HPDE6-E6E7 (cell line): Measurements from ENCODE around the gene YWHAB.
"Not testable (repeated sequence)": the region's sequence is repeated elsewhere in the genome, so short reads cannot be mapped to it uniquely, and the experiment has no call there.

Experiments used
- DNase-seq: peaks from one replicate; pipeline ENCODE4 v3.0.0; 2011; ENCODE audit warnings: missing footprints; ENCODE audit errors: extremely low spot score

The YWHAB gene

GRCh38 chr20:44866703-44867335, 18.7 kb upstream of the YWHAB start:
- no peak for DNase-seq

- no peak for DNase-seq
Observed at GRCh38 chr20:44869471-44869870, 16.0 kb upstream of the YWHAB start.

GRCh38 chr20:44882360-44882759, 3.1 kb upstream of the YWHAB start:
- not testable (repeated sequence) for DNase-seq

GRCh38 chr20:44883214-44883902, 2.1 kb upstream of the YWHAB start:
- no peak for DNase-seq

DNA sequence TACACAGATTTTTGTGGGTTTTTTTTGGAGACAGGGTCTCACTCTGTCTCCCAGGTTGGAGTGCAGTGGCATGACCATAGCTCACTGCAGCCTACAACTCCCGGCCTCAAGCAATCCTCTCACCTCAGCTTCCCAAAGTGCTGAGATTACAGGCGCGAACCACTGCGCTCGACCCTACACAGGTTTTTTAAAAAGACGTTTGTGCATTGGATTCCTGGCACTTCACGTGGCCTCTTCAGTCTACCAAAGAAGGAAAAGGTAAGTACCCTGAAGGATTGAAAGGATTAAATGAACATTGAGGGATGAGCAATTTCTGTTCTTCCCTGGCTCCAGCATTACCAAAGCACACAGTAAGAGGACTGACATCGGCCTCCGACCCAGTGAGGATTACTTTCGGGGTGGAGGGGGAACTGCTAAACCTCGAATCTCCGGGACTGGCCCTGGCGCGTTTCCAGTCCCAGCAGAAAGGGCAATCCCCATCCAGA, 556 bp upstream of the YWHAB start:
- no peak for DNase-seq

DNA sequence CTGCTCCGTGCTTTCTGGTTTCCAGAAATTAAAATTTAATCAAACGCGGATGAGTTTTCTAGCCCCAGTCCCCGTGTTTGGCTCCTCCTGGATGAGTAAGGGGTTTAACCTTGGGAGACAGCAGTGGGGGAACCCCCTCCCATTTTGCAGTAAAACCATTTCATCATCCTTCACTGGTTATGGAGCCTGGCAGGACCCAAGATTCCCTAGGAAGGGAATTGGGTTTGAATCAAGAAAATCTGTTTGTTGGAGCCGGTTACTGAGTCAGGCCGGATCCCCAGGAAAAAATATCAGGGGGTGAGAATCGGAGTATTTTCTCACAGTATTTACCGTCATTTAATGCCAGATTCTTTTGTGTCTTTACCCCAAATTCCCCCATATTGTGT, 754 bp downstream of the YWHAB start:
- no peak for DNase-seq

- DNase-seq, result no peak
Observed at GRCh38 chr20:44886828-44887227, 1.3 kb downstream of the YWHAB start.

DNA sequence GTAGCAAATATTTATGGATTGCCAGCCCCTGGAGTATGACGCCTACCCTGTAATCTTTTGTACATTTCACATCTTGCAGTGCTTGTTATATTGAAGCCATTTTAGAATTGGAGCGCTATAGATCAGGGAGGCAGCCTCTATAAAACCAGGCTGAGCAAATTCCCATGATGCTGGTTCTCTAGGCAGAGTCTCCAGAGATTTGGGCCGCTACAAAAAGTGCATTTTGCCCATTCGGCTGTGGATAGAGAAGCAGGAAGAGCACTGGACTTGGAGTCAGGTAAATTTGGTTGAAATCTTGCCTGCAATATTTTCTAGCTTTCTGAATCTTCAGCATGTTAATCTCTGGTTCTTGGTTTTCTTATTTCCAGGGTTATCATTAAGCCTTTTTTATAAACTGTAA, 2.0 kb downstream of the YWHAB start:
- DNase-seq, result no peak

GRCh38 chr20:44888226-44889103, 3.0 kb downstream of the YWHAB start:
- DNase-seq, result peak; percentile 79

GRCh38 chr20:44891826-44892225, 6.3 kb downstream of the YWHAB start:
- no peak for DNase-seq

GRCh38 chr20:44894959-44895358, 9.5 kb downstream of the YWHAB start:
- no peak for DNase-seq

DNA sequence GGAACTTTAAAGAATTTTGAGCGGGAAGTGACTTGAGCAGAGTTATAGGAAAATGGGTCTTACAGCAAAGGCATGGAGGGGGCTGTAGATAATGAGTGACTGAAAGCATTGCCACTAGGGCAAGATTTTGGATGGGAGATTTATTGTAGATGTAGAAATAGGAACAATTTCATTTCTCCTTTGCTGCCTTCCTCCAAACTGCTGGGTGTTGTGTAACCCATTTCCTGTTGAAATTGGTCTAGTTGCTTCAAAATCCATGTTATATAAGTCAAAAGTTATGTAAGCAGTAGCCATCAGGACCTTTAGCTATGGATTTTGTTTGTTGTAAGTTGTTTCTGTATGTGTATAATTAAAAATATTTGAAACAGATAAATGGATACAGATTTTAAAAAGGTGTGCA, 11.1 kb downstream of the YWHAB start:
- no peak for DNase-seq

DNA sequence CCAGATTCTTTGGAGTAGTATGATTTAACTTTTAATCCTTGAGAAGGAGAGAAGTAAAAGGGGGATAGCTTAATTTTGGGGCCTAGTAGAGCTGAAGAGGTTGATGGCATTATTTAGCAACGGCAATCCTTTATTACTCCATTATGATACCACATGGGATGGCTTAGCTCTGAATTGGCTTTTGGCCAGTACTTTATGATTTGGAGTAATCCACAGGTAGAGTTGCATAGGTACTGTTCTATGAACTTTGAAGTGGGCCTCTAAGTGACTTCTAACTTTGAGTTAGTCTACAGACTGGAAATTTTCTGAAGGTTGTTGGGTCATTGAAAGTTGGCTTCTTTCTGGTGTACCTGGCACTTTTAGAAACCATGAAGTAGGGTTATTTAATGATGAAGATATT, 11.6 kb downstream of the YWHAB start:
- no peak for DNase-seq

GRCh38 chr20:44900231-44900854, 14.8 kb downstream of the YWHAB start:
- no peak for DNase-seq

- no peak for DNase-seq
Observed at GRCh38 chr20:44901974-44902373, 16.5 kb downstream of the YWHAB start.

GRCh38 chr20:44904377-44904776, 18.9 kb downstream of the YWHAB start:
- DNase-seq, result no peak

- DNase-seq, result no peak
Observed at GRCh38 chr20:44908987-44909871, 23.7 kb downstream of the YWHAB start.

GRCh38 chr20:44909872-44910689, 24.6 kb downstream of the YWHAB start, which contains the start of gene PABPC1L:
PABPC1L (plus strand) TSS chr20:44910060; CDS start chr20:44910144, 84 bp downstream.
- peak; percentile 95 for DNase-seq

DNA sequence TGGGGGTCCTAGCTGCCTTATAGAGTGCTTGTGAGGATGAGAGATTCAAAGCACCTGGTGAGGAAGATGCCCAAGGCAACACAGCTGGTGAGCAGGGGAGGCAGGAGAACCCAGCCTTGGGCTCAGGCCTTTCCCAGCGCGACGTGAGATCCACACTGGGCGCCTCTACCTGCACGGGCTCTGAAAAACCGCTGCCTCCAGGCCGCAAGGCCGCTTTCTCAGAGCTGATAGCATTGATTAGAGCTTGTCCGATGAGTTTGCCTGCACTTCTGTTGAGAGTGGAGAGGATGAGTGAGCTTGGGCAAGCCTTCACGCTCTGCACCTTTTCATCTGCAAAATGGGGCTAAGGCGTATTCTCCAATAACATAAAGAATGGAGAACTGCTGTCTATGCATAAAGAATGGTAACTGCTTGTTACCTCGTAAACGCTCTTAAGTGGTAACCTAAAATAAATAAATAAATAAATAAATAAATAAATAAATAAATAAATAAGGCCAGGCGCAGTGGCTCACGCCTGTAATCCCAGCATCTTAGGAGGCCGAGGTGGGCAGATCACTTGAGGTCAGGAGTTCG, 25.3 kb downstream of the YWHAB start:
- DNase-seq, result no peak
